Large intestine (tissue), 3 donors: Measurements from ENCODE around the gene MARCO. TPM values are rescaled to one million over a fixed set of nuclear protein-coding genes. Genes with fewer than 3 reads are reported as not detected.
"Not testable (repeated sequence)": the region's sequence is repeated elsewhere in the genome, so short reads cannot be mapped to it uniquely, and the experiment has no call there.

ENCODE experiments used
- DNase-seq, 2 donors: peaks; one replicate each; pipeline versions ENCODE4 v3.0.0 to v3.0.0-alpha.2; 2013
- H3K27ac ChIP-seq: one replicate; pipeline ENCODE4 v1.5.1; 2013; ENCODE audit warnings: low read length
- H3K27me3 ChIP-seq: 2 replicates; pipeline ENCODE4 v1.6.1; 2013; ENCODE audit warnings: low read length; ENCODE audit not compliant: control insufficient read depth, insufficient read depth
- H3K36me3 ChIP-seq: 2 replicates; pipeline ENCODE4 v1.6.1; 2013; ENCODE audit warnings: low read length; ENCODE audit not compliant: control insufficient read depth, insufficient read depth
- H3K4me1 ChIP-seq: one replicate; pipeline ENCODE4 v1.6.1; 2013; ENCODE audit warnings: low read length; ENCODE audit not compliant: control insufficient read depth, insufficient read depth
- H3K4me3 ChIP-seq: one replicate; pipeline ENCODE4 v1.5.1; 2013; ENCODE audit warnings: low read length
- H3K9me3 ChIP-seq: one replicate; pipeline ENCODE4 v1.6.1; 2013; ENCODE audit warnings: mild to moderate bottlenecking, low read depth, low read length, moderate library complexity; ENCODE audit not compliant: control insufficient read depth
- WGBS: methylation state at CpG from one replicate; pipeline ENCODE4 v1.1.5; 2013; ENCODE audit warnings: low lambda C conversion rate; ENCODE audit not compliant: insufficient coverage; 5-methylcytosine and 5-hydroxymethylcytosine counted together
- polyA plus RNA-seq: library from polyadenylated mRNA; unstranded; fragments of 120-200 nt; gene quantifications from one replicate; pipeline ENCODE4 v1.2.1, GENCODE V29; 2013

Gene MARCO
- polyA plus RNA-seq, 1 donor, result 0.18 TPM

DNA sequence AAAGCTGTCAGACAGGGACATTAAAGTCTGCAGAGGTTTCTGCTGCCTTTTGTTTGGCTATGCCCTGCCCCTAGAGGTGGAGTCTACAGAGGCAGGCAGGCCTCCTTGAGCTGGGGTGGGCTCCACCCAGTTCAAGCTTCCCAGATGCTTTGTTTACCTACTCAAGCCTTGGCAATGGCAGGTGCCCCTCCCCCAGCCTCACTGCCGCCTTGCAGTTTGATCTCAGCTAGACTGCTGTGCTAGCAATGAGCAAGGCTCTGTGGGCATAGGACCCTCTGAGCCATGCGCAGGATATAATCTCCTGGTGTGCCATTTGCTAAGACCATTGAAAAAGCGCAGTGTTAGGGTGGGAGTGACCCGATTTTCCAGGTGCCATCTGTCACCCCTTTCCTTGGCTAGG lies 61.9 kb downstream of the MARCO start:
- not testable (repeated sequence) for H3K9me3 ChIP-seq, H3K4me1 ChIP-seq, H3K36me3 ChIP-seq, H3K27me3 ChIP-seq, H3K4me3 ChIP-seq, H3K27ac ChIP-seq, DNase-seq
- no CpG with 5 or more reads among the region's 4 CpGs for WGBS

GRCh38 chr2:119004602-119005001 lies 62.6 kb downstream of the MARCO start:
- Histone ChIP-seq H3K27me3 (peaks cover 3% of the 10 kb centered on the region), H3K4me3 (no peak overlapping the region), H3K27ac (no peak overlapping the region), H3K4me1 (no peaks in the 10 kb centered on the region), H3K9me3 (no peaks in the 10 kb centered on the region), H3K36me3 (no peaks in the 10 kb centered on the region)
- DNase-seq, result no peak
- no CpG with 5 or more reads among the region's 3 CpGs for WGBS

DNA sequence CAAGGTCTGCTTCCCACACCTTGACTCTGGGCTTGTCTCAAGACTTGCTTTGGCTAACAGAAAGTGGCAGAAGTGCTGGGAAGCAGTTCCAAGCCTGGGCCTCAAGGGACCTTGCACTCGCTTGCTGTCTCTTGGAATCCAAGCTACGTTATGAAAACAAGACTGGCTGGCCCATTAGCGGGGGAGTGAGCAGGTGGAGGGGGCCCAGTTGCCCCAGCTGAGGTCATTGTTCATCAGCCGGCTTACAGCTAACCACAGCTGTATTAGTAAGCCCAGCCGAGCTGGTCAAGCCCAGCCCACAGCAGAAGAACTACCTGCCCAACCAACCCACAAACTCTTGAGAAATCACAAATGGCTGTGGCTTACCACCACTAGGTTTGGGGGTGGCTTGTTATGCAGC lies 63.1 kb downstream of the MARCO start:
- Histone ChIP-seq H3K27me3 (peaks cover 3% of the 10 kb centered on the region), H3K4me3 (no peak overlapping the region), H3K36me3 (no peaks in the 10 kb centered on the region), H3K9me3 (no peaks in the 10 kb centered on the region), H3K4me1 (no peaks in the 10 kb centered on the region), H3K27ac (no peak overlapping the region)
- no CpG with 5 or more reads among the region's 5 CpGs for WGBS
- DNase-seq, result no peak

DNA sequence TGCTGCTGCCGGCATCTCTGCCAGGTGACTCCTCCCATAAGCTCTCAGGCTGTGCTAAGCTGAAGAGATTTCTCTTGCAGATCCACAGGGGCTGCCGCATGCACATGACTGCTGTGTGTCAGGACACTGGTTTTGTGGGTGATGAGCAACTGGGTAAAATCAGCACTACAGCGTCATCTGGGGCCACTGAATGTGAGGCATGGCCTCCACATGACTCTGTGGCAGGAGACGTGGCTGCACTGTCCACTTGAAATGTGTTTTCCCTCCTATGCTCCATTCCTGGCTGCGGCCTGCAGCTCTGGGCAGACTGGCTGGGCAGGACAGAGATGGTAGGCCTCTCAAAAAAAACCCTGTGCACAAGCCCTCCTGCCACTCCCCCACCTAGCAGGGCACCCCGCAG lies 63.6 kb downstream of the MARCO start:
- Histone ChIP-seq H3K27me3 (peaks cover 5% of the 10 kb centered on the region), H3K4me1 (no peaks in the 10 kb centered on the region), H3K36me3 (no peaks in the 10 kb centered on the region), H3K9me3 (no peaks in the 10 kb centered on the region), H3K27ac (no peak overlapping the region), H3K4me3 (no peak overlapping the region)
- no peak for DNase-seq
- no CpG with 5 or more reads among the region's 6 CpGs for WGBS

DNA sequence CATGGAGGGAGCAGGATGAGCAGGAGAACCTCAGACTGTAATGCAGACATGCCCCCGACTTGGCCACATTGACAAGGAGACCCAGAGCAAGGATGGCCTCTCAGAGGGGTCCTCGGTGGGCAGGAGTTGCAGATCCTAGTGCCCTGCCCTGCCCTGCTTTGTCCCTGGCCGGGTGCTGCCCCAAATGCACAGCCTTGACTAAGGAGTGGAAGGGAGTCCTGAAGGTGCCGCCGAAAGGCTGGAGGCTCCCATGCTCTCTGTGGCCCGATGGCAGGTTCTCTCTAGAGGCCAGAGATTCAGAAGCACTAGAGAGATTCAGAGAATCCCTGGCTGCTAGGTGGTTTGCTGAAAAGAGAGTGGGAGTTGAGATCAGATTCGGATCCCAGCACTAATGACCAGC lies 64.4 kb downstream of the MARCO start:
- Histone ChIP-seq H3K4me1 (no peaks in the 10 kb centered on the region), H3K27ac (no peak overlapping the region), H3K36me3 (no peaks in the 10 kb centered on the region), H3K4me3 (no peak overlapping the region), H3K27me3 (peaks cover 14% of the 10 kb centered on the region), H3K9me3 (no peaks in the 10 kb centered on the region)
- 60% methylated on average over 1 of the region's 7 CpGs for WGBS
- no peak for DNase-seq

- peaks cover 22% of the 10 kb centered on the region for H3K27me3 ChIP-seq
- WGBS, result no CpG with 5 or more reads among the region's 2 CpGs
- H3K36me3 ChIP-seq, result no peaks in the 10 kb centered on the region
- no peak overlapping the region for H3K4me3 ChIP-seq
- H3K4me1 ChIP-seq, result peaks cover 3% of the 10 kb centered on the region
- DNase-seq, result no peak
- no peaks in the 10 kb centered on the region for H3K9me3 ChIP-seq
- H3K27ac ChIP-seq, result no peak overlapping the region
Observed at GRCh38 chr2:119008108-119008507, 66.1 kb downstream of the MARCO start.

- DNase-seq, result no peak
- H3K27me3 ChIP-seq, result peaks cover 26% of the 10 kb centered on the region
- H3K9me3 ChIP-seq, result no peaks in the 10 kb centered on the region
- WGBS, result no CpG with 5 or more reads among the region's 3 CpGs
- no peaks in the 10 kb centered on the region for H3K36me3 ChIP-seq
- H3K4me3 ChIP-seq, result no peak overlapping the region
- no peak overlapping the region for H3K27ac ChIP-seq
- peaks cover 3% of the 10 kb centered on the region for H3K4me1 ChIP-seq
Observed at GRCh38 chr2:119009110-119009509, 67.1 kb downstream of the MARCO start.

DNA sequence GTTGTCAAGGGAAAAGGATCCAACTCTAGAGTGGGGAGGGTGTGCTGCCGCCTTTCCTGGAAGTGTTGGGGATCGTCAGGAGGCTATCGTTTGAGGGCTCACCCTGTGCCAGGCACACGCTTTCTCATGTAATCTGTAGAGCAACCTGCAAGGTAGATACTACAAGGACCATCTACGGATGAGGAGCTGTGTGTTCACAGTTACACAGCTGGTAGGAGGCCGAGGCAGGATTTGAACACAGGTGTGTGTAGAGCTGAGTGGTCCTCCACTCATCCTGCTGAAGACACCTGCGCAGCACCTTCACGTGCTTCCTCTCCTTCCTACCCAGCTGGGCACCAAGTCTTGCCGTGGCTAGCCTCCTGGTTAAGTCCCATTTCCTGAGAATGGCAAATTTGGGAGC lies 68.3 kb downstream of the MARCO start:
- Histone ChIP-seq H3K4me3 (no peak overlapping the region), H3K27me3 (peaks cover 26% of the 10 kb centered on the region), H3K36me3 (no peaks in the 10 kb centered on the region), H3K4me1 (peaks cover 3% of the 10 kb centered on the region), H3K27ac (no peak overlapping the region), H3K9me3 (no peaks in the 10 kb centered on the region)
- no CpG with 5 or more reads among the region's 9 CpGs for WGBS
- no peak for DNase-seq

DNA sequence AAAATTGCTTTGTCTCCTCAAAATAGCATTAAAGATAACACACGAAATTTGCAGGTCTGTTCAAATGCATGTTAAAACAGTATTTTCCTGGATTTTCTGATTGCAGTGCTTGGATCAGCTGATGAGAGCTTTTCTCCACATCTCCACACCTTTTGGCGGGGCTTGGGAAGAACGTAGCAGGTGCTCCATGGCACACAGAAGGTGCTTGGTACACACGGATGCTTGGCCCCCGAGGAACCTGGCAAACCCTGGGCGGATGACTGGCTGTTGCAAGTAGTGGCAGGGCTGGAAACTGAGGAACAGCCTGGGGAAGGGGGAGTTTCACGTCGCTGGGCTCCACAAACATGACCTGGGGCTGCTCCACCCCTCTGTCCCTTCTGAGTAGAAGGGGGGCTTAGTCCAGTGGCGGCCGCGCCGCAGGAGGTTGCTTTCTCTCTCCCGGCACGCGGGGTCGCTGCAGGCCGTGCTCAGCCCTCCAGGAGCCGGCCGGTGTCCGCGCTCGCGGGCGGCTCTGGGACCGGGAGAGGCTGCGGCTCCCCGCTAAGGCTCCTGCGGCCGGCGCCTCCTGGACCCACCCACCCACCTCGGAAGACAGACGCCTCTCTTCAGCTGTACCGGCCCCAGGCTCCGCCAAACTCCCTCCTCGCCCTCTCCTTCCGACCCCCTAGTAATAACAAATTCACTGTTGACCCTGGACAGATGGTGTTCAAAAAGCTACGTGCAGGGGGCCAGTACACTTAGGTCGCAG lies 69.3 kb downstream of the MARCO start:
- peak in 1 of 2 donors; percentile 8 for DNase-seq
- H3K4me3 ChIP-seq, result no peak overlapping the region
- no peaks in the 10 kb centered on the region for H3K36me3 ChIP-seq
- peaks cover 30% of the 10 kb centered on the region for H3K27me3 ChIP-seq
- H3K27ac ChIP-seq, result no peak overlapping the region
- no CpG with 5 or more reads among the region's 38 CpGs for WGBS
- H3K4me1 ChIP-seq, result peaks cover 3% of the 10 kb centered on the region
- no peaks in the 10 kb centered on the region for H3K9me3 ChIP-seq

DNA sequence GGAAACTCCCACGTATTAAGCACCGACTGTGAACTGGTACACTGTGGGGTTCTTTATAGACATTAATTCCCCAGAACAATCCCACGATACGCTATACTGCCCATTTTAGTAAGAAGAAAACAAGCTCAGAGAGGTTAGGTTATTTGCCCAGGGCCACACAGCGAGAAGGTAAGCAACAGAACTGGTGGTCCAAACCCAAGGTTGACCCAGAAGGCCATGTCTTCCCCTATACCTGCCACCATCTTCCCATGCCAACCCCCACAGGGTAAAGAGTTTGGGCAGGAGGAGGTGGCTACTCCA lies 69.9 kb downstream of the MARCO start:
- Histone ChIP-seq H3K36me3 (no peaks in the 10 kb centered on the region), H3K4me3 (no peak overlapping the region), H3K27ac (no peak overlapping the region), H3K27me3 (peaks cover 31% of the 10 kb centered on the region), H3K9me3 (no peaks in the 10 kb centered on the region), H3K4me1 (peaks cover 3% of the 10 kb centered on the region)
- no CpG with 5 or more reads among the region's 5 CpGs for WGBS
- no peak for DNase-seq
